Coronary artery (tissue), 2 donors: ENCODE results near the gene GRIK3.

ENCODE experiments used
- DNase-seq: peaks from one replicate; pipeline ENCODE4 v3.0.0-alpha.2; 2017; ENCODE audit warnings: low spot score
- H3K27ac ChIP-seq, 2 donors: fragments of 200-600 bp; sonication (generic); one replicate each; pipeline ENCODE4 v1.5.1; 2016 to 2019
- H3K4me3 ChIP-seq: fragments of 200-600 bp; sonication (generic); 2 replicates; pipeline ENCODE4 v1.5.1; 2016; ENCODE audit warnings: mild to moderate bottlenecking, moderate library complexity
- TF ChIP-seq, protein P1 (sequence below): fragments of 200-600 bp; sonication (generic); IDR thresholded peaks from one replicate; pipeline ENCODE4 v1.5.1; 2019; ENCODE audit warnings: antibody characterized with exemption

Gene GRIK3

DNA sequence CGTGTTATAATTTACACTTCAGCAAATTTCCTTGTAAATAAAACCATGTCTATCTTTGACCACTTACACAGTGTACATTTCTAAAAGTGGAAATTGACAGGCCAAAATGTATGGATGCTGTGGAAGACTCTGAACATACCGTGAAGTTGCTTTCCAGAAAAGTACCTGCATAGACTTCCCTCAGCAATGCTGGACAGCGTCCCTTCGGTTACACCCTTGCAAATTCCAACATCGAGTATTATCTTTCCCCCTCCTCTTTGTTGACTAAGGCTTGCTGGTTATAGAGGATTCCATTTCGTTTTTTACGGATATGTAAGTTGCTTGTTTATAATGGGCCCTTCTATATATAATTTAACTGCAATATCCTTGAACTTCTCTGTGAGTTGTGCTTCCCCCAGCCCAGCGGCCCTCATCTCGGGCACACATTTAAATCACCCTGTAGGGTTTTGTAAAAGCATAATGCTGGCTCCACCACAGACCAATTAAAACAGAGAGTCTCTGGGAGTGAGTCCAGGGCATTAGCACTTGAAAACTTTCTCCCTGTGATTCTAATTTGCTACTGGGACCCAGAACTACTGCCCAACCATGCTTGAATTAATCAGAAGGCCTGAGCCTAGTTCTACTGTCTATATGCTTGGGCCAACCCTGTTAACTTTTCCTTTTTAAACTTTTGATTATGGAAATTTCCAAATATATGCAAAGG is 230.3 kb downstream of the GRIK3 start:
- DNase-seq = no peak
- H3K4me3 ChIP-seq = no peak overlapping the region
- TF ChIP-seq, protein P1, sequence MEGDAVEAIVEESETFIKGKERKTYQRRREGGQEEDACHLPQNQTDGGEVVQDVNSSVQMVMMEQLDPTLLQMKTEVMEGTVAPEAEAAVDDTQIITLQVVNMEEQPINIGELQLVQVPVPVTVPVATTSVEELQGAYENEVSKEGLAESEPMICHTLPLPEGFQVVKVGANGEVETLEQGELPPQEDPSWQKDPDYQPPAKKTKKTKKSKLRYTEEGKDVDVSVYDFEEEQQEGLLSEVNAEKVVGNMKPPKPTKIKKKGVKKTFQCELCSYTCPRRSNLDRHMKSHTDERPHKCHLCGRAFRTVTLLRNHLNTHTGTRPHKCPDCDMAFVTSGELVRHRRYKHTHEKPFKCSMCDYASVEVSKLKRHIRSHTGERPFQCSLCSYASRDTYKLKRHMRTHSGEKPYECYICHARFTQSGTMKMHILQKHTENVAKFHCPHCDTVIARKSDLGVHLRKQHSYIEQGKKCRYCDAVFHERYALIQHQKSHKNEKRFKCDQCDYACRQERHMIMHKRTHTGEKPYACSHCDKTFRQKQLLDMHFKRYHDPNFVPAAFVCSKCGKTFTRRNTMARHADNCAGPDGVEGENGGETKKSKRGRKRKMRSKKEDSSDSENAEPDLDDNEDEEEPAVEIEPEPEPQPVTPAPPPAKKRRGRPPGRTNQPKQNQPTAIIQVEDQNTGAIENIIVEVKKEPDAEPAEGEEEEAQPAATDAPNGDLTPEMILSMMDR = no peak
- no peak overlapping the region for H3K27ac ChIP-seq

DNA sequence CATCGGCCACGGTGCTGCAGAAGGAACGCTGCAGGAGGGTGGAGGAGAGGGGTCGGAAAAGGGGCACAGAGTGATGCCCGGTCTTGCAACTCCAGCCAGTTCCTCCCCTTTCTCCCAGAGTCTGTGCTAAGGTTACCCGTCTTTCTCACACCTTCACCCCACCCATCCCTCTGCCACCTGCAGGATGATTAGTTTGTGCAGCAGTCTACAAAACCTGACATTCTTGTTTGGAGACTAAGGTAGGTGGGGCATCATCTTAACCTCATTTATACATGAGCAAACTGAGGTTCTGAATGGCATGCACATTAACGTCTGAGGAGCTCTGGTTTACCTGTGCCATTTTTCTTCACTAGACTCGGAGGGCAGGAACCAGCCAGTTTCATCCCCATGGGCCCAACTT is 232.3 kb downstream of the GRIK3 start:
- TF ChIP-seq, protein P1 = no peak
- Histone ChIP-seq H3K27ac (no peak overlapping the region), H3K4me3 (no peak overlapping the region)
- DNase-seq = no peak

DNA sequence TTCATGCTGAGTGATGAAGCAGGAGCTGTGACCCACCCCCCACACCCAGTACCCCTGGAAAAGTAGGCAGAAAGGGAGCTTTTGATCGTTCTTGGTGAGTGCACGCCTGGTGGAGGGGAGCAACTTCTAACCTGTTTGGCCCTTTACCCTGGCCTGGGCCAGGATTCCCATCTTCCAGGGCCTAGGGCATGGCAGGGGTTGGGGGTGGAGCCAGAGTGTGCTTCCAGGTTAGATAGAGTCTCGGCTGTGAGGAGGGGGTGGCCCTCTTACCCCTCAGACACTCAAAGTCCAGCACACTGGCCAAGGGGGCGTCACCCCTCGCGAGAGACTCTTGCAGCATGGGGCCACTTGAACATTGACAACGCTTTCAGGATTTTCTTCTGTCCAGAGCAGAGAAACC is 236.6 kb downstream of the GRIK3 start:
- TF ChIP-seq, protein P1 = no peak
- Histone ChIP-seq H3K4me3 (no peak overlapping the region), H3K27ac (no peak overlapping the region)
- no peak for DNase-seq

DNA sequence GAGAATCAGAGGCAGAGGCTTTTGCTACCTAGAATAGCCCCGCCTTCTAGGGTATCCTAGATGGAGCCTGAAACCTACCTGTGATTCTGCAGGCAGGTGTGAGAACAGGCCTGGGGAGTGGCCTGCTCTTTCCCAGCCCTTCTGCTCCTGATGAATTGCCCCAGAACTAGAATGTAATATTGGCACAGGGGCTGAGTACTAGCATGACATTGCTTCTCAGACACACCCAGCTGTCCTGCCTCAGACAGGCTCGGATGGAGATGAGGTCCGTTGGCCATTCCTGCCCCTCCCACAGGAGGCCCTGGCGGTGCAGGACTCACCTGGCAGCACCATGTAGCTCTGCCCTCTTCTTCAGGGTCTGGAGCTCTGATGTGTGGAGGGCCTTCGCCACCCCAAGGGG is 237.6 kb downstream of the GRIK3 start:
- no peak overlapping the region for H3K4me3 ChIP-seq
- TF ChIP-seq, protein P1 = no peak
- DNase-seq = no peak
- H3K27ac ChIP-seq = no peak overlapping the region

DNA sequence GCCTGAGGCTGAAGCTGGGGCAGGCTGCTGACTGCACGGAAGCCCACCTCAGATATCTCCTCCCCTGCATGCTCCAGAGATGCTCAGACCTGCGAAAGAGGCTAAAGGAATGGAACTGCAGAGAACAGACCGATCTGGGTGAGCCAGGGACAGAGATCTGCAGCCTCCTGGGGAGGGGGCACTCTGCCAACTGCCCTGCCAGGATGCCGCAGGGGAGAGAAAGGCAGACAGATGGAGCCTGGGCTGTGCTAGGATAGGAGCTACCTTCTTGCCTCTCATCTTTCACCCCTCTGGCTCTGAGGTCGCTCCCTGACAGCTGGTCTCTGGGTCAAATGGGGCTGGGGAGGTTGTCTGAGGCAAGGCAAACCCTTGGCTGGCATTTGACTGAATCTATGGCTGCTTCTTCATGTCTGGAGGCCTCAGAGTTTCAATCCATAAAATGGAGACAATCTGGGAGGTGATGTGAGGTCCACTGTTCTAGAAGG is 238.2 kb downstream of the GRIK3 start:
- TF ChIP-seq, protein P1 = no peak
- no peak for DNase-seq
- H3K4me3 ChIP-seq = no peak overlapping the region
- H3K27ac ChIP-seq = no peak overlapping the region

DNA sequence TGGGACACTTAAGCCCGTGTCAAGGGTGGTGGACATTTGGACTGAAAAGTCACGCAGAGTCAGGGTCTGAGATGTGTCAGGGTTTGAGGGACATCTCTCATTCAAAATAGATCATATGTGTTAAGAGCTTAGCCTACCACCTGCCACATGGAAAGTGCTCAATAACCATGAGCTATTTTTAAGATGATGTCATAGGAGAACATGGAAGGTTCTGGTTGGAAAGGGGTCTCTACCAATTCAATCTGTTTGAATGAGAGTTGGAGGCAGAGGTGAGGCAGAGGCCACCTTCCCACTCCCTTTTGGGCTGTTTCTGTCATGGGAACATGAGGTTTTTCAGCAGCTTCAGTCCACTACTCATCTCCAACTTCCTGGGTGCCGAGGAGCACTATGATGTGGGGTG is 239.9 kb downstream of the GRIK3 start:
- TF ChIP-seq, protein P1 = no peak
- no peak for DNase-seq
- no peak overlapping the region for H3K27ac ChIP-seq
- H3K4me3 ChIP-seq = no peak overlapping the region

DNA sequence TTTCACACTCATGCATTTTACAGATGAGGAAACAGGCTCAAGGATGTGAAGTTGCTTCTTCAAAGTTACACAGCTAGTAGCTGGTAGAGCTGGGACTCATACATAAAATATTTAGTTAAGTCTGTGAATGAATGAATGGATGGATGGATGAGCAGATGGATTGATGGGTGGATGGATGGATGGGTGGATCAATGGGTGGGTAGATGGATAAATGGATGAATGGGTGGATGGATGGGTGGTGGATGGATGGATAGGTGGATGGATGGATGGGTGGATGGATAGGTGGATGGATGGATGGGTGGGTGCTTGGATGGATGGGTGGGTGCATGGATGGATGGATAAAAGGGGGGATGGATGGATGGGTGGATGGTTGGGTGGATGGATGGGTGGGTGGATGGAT is 240.9 kb downstream of the GRIK3 start:
- TF ChIP-seq, protein P1 = no peak
- no peak overlapping the region for H3K27ac ChIP-seq
- DNase-seq = no peak
- no peak overlapping the region for H3K4me3 ChIP-seq
